ENCODE measurements around the gene SLC26A9.

Gene SLC26A9

GRCh38 chr1:205962821-205963221 lies 19.6 kb upstream of the SLC26A9 start:
- no peak overlapping the region for H3K9ac ChIP-seq (ENCODE audit: low read length)
- H3K79me2 ChIP-seq (ENCODE audit: low read length) = no peaks in the 10 kb centered on the region
- H3K4me1 ChIP-seq (ENCODE audit: low read length) = peaks cover 12% of the 10 kb centered on the region
- H3K27me3 ChIP-seq (replicated peaks; ENCODE audit: insufficient read depth, low read length) = no peaks in the 10 kb centered on the region
- TF ChIP-seq EZH2phosphoT487 (IDR thresholded peaks at IDR 0.05; ENCODE audit: low read length) (no peak), CTCF (IDR thresholded peaks at IDR 0.05; ENCODE audit: low read length) (no peak), EZH2 (optimal IDR thresholded peaks at IDR 0.05; ENCODE audit: low read depth, low read length) (no peak)
- no peak overlapping the region for H3K4me3 ChIP-seq (ENCODE audit: low read length)
- no peak overlapping the region for H3K27ac ChIP-seq (ENCODE audit: low read length)
- no peak overlapping the region for H3K4me2 ChIP-seq (ENCODE audit: low read depth, low read length)
- no peaks in the 10 kb centered on the region for H3F3A ChIP-seq (ENCODE audit: insufficient read depth, low read length)
- no peaks in the 10 kb centered on the region for H3K9me3 ChIP-seq (replicated peaks; ENCODE audit: insufficient read depth, low read length)
- H3K36me3 ChIP-seq (replicated peaks; ENCODE audit: insufficient read depth, low read length) = no peaks in the 10 kb centered on the region
- no peak overlapping the region for H2AFZ ChIP-seq (ENCODE audit: low read length)
- H3K9me2 ChIP-seq (replicated peaks; ENCODE audit: insufficient read depth, low read length) = no peaks in the 10 kb centered on the region
- H4K20me1 ChIP-seq (ENCODE audit: insufficient read depth, low read length) = no peaks in the 10 kb centered on the region
- DNase-seq = no peak

- H3K36me3 ChIP-seq (replicated peaks; ENCODE audit: insufficient read depth, low read length) = no peaks in the 10 kb centered on the region
- H3K4me2 ChIP-seq (ENCODE audit: low read depth, low read length) = no peak overlapping the region
- peaks cover 12% of the 10 kb centered on the region for H3K4me1 ChIP-seq (ENCODE audit: low read length)
- H3F3A ChIP-seq (ENCODE audit: insufficient read depth, low read length) = no peaks in the 10 kb centered on the region
- no peaks in the 10 kb centered on the region for H4K20me1 ChIP-seq (ENCODE audit: insufficient read depth, low read length)
- H3K27ac ChIP-seq (ENCODE audit: low read length) = no peak overlapping the region
- no peak overlapping the region for H3K9ac ChIP-seq (ENCODE audit: low read length)
- no peak overlapping the region for H2AFZ ChIP-seq (ENCODE audit: low read length)
- H3K9me3 ChIP-seq (replicated peaks; ENCODE audit: insufficient read depth, low read length) = no peaks in the 10 kb centered on the region
- no peaks in the 10 kb centered on the region for H3K27me3 ChIP-seq (replicated peaks; ENCODE audit: insufficient read depth, low read length)
- no peak overlapping the region for H3K4me3 ChIP-seq (ENCODE audit: low read length)
- TF ChIP-seq CTCF (IDR thresholded peaks at IDR 0.05; ENCODE audit: low read length) (no peak), EZH2 (optimal IDR thresholded peaks at IDR 0.05; ENCODE audit: low read depth, low read length) (no peak), EZH2phosphoT487 (IDR thresholded peaks at IDR 0.05; ENCODE audit: low read length) (no peak)
- H3K9me2 ChIP-seq (replicated peaks; ENCODE audit: insufficient read depth, low read length) = no peaks in the 10 kb centered on the region
- no peaks in the 10 kb centered on the region for H3K79me2 ChIP-seq (ENCODE audit: low read length)
- DNase-seq = no peak
Observed at GRCh38 chr1:205961991-205962820, 18.9 kb upstream of the SLC26A9 start.

- H3K27me3 ChIP-seq (replicated peaks; ENCODE audit: insufficient read depth, low read length) = no peaks in the 10 kb centered on the region
- no peak overlapping the region for H3K4me2 ChIP-seq (ENCODE audit: low read depth, low read length)
Observed at GRCh38 chr1:205961405-205961804, 18.1 kb upstream of the SLC26A9 start.

More at GRCh38 chr1:205961405-205961804, 18.1 kb upstream of the SLC26A9 start:
- Histone ChIP-seq H3F3A (ENCODE audit: insufficient read depth, low read length) (no peaks in the 10 kb centered on the region), H3K9ac (ENCODE audit: low read length) (no peak overlapping the region), H4K20me1 (ENCODE audit: insufficient read depth, low read length) (no peaks in the 10 kb centered on the region), H3K36me3 (replicated peaks; ENCODE audit: insufficient read depth, low read length) (no peaks in the 10 kb centered on the region), H3K79me2 (ENCODE audit: low read length) (no peaks in the 10 kb centered on the region), H2AFZ (ENCODE audit: low read length) (no peak overlapping the region), H3K27ac (ENCODE audit: low read length) (no peak overlapping the region), H3K4me3 (ENCODE audit: low read length) (no peak overlapping the region), H3K4me1 (ENCODE audit: low read length) (peaks cover 12% of the 10 kb centered on the region), H3K9me3 (replicated peaks; ENCODE audit: insufficient read depth, low read length) (no peaks in the 10 kb centered on the region), H3K9me2 (replicated peaks; ENCODE audit: insufficient read depth, low read length) (no peaks in the 10 kb centered on the region)
- peak; percentile 46 for DNase-seq
- TF ChIP-seq EZH2phosphoT487 (IDR thresholded peaks at IDR 0.05; ENCODE audit: low read length) (no peak), CTCF (IDR thresholded peaks at IDR 0.05; ENCODE audit: low read length) (no peak), EZH2 (optimal IDR thresholded peaks at IDR 0.05; ENCODE audit: low read depth, low read length) (no peak)

Data from MM.1S (cell line).